ENCODE results near the gene HDHD5. TPM values are rescaled to one million over a fixed set of nuclear protein-coding genes. Genes with fewer than 3 reads are reported as not detected.
A peak's percentile ranks its signal among the peaks of the same experiment; 100 is the strongest.

Gene HDHD5
- total RNA-seq, 4 donors from 2014 or later = 32.9 to 60.7 (median 36.7) TPM

DNA sequence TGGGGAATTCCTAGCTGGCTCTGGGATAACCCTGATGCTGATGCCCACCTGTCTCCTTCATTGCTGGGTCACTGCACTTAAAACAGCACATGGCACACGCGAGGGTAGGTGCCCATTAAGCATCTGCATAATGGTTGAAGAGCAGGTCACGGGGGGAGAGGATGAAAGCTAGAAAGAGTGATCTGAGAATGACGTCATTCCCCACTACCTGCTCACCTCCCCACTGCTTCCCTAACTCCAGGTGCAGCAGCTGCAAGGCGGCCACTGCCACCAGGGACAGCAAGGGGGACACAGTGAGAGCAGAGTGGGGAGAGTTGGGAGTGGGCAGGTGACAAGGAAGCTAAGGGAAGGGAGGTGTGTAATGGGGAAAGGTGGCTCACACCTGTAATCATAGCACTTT, 33.1 kb upstream of the HDHD5 start:
- DNase-seq (ENCODE audit: low spot score) = no peak
- ATAC-seq (ENCODE audit: low FRiP score) = no peak
- TF ChIP-seq, protein P1, sequence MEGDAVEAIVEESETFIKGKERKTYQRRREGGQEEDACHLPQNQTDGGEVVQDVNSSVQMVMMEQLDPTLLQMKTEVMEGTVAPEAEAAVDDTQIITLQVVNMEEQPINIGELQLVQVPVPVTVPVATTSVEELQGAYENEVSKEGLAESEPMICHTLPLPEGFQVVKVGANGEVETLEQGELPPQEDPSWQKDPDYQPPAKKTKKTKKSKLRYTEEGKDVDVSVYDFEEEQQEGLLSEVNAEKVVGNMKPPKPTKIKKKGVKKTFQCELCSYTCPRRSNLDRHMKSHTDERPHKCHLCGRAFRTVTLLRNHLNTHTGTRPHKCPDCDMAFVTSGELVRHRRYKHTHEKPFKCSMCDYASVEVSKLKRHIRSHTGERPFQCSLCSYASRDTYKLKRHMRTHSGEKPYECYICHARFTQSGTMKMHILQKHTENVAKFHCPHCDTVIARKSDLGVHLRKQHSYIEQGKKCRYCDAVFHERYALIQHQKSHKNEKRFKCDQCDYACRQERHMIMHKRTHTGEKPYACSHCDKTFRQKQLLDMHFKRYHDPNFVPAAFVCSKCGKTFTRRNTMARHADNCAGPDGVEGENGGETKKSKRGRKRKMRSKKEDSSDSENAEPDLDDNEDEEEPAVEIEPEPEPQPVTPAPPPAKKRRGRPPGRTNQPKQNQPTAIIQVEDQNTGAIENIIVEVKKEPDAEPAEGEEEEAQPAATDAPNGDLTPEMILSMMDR (IDR thresholded peaks at IDR 0.05) = no peak

DNA sequence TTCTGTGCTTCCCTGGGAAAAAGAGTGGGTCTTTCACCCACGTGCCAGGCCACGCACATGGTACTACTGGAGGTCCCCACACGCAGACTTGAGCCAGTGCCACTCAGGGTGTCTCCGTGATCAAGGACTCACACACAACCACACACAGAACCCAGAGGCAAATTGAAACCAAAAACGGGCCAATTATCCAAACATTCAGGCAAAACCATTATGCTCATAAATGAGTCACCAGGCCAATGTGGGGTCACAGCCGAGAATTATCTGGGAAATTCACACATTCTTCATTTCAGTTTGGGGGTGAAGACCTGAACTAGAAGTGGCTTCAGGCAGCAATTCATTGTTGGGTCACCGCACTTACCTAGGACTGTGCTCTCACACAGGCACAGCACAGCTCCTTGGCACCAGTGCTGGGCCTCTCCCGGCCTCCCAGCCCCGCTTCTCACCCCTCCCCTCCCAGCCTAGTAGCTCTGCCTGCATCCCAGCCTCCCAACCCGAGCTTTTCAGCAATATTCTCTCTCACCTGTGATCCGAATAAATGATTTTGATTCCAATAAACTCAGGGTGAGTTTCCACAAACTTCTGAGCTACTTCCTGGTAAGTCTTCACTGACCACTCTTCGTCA, 32.2 kb upstream of the HDHD5 start:
- DNase-seq (ENCODE audit: low spot score) = no peak
- TF ChIP-seq, protein P1 (IDR thresholded peaks at IDR 0.05) = no peak
- ATAC-seq (ENCODE audit: low FRiP score) = no peak

DNA sequence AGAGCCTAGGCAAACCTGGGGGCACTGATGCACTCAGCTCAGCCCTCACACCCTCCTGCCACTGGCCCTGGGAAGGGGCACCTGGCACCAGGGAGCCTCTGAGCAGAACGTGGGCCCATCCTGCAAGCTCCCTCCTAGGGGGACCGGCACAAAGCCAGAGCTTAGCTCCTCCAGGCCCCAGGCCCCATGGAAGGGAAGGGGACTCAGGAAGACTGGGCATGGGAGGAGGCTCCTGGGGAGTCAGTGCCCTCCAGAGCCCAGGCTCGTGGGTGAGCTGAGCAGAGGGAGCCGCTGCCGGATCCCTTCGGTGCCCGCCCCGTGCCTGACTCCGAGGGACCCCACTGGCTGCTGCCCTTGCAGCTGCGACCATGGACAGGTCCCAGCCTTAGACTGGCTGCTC, 31.6 kb upstream of the HDHD5 start:
- DNase-seq (ENCODE audit: low spot score) (no peak), ATAC-seq (ENCODE audit: low FRiP score) (no peak)
- TF ChIP-seq, protein P1 (IDR thresholded peaks at IDR 0.05) = no peak

DNA sequence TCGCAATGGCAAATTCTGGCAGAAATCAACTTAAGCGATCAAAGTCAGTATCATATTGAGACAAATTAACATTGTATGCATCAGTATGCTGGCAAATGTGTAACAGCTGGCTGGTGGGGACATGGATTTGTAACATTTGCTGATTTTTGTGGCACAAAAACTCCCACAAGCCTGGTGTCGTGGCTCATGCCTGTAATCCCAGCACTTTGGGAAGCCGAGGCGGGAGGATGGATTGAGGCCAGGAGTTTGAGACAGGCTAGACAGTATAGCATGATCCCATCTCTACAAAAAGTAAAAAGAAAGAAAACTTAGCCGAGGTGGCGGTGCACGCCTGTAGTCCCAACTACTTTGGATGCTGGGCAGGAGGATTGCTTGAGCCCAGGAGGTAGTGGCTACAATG, 17.6 kb upstream of the HDHD5 start:
- DNase-seq (ENCODE audit: low spot score) (no peak), ATAC-seq (ENCODE audit: low FRiP score) (no peak)
- TF ChIP-seq, protein P1 (IDR thresholded peaks at IDR 0.05) = no peak

DNA sequence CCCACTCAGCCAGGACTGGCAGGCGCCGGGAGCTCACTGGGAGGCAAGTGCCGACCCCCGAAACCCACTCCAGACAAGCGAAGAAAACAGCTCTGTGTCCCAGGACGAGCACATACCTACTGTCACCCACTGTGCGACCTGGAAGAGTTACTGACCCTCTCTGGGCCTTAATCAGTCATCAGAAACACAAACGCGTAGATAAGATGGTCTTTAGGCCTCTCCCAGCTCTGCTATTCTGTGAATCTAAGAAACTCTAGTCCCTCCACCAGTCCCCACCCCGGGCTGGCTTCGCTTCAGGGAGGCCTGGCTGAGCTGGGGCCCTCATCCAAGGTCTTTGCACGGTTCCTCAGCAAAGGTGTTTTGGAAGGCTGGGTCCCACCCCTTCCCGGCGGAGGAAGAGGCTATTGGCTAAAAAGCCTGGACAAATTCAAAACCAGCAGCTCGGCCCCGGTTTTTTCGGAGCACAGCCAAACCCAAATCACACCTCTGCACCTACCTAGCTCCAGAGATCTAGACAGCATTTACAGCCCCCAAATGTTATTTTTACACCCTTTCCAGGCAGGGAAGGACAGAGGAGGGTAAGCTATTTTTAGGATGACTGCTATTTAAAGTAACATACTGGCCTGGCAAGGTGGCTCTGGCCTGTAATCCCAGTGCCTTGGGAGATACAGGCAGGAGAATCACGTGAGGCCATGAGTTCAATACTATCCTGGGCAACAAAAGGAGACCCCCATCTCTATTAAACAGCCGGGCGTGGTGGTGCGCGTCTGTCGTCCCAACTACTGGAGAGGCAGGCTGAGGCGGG, 13.2 kb upstream of the HDHD5 start:
- ATAC-seq (ENCODE audit: low FRiP score) = no peak
- TF ChIP-seq, protein P1 (IDR thresholded peaks at IDR 0.05) = no peak
- no peak for DNase-seq (ENCODE audit: low spot score)

DNA sequence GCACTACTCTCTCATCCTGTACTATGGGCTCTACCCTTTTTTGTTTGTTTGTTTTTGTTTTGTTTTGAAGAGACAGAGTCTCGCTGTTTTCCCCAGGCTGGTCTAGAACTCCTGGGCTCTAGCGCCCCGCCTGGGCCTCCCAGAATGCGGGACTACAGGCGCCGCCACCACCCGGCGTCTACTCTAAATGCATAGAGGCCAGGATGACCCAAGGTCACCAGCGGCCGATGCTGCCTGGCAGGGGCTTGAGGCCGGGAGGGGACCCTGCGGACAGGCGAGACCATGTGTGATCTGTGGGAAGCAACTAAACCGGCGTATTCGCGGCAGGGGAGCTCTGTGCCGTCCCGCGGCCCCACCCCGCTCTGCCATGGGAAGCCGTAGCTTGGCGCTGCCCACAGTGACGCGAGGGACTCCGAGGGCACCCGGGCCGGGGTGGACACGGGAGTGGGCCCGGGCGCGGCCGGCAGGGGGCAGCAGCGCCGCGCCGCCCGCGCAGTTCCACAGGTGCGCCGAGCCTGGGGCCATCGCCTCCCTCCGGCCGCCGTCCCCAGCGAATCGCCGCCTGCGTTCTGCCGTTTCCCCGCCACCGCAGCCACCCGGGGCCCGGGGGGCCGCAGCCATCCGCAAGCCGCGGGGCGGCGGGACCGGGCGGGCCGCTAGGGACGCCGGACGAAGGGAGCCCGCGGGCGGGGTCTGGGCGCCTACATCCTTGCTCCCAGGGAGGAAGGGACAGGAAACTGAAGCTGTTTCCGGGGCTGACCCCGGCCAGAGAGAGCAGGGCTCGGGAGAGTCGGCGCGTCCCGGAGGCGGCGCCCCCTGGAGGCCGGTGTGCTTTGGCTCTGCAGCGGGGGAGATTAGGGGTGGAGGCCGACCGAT, 12.3 kb upstream of the HDHD5 start:
- TF ChIP-seq, protein P1 (IDR thresholded peaks at IDR 0.05) = peak in 2 of 3 donors; percentile 7 to 19
- ATAC-seq (ENCODE audit: low FRiP score) (peak; percentile 99), DNase-seq (ENCODE audit: low spot score) (peak; percentile 54)

Data from omental fat pad (tissue), 4 donors.